Mucosa of descending colon (tissue), 3 donors: ENCODE measurements around the gene SAMD4A. TPM values are rescaled to one million over a fixed set of nuclear protein-coding genes. Genes with fewer than 3 reads are reported as not detected.

ENCODE experiments used
- ATAC-seq: fragments of 200-7000 bp; cut with Tn5 transposase; one replicate; pipeline ENCODE4 v1.9.1; 2020; ENCODE audit warnings: mild to moderate bottlenecking, moderate library complexity
- DNase-seq, 3 donors: peaks; one replicate each; pipeline ENCODE4 v3.0.0-alpha.2; 2020
- H3K36me3 ChIP-seq: fragments of 200-600 bp; one replicate; pipeline ENCODE4 v1.8.0; 2021; ENCODE audit warnings: low read depth, mild to moderate bottlenecking
- H3K4me1 ChIP-seq: fragments of 200-600 bp; one replicate; pipeline ENCODE4 v1.8.0; 2021; ENCODE audit warnings: low read depth, mild to moderate bottlenecking
- H3K4me3 ChIP-seq: fragments of 200-600 bp; one replicate; pipeline ENCODE4 v1.8.0; 2021; ENCODE audit warnings: mild to moderate bottlenecking
- H3K9me3 ChIP-seq: fragments of 200-600 bp; one replicate; pipeline ENCODE4 v1.8.0; 2021; ENCODE audit warnings: mild to moderate bottlenecking
- CTCF ChIP-seq: fragments of 200-600 bp; IDR thresholded peaks from one replicate; pipeline ENCODE4 v1.8.0; 2022; ENCODE audit warnings: antibody characterized with exemption, mild to moderate bottlenecking
- intact Hi-C, 2 donors: fragments of 100-400 bp; cut with DNase I in 1 of 2; cut with micrococcal nuclease in 1 of 2; formaldehyde crosslinking; loops; one replicate each; pipeline versions ENCODE4 v1.11.0 to v1.11.1; 2022; cut with DNase I, micrococcal nuclease
- total RNA-seq, 3 donors: library from RNA; stranded (reverse); fragmentation: NEBNext Ultra II Directional in 2 of 3; extraction: Animal tissue kit (Norgen Biotek cat#: 25700) in 2 of 3; gene quantifications; one replicate each; pipeline versions ENCODE4 v1.2.1 to v1.2.4, GENCODE V29; 2021 to 2023
- donor health status: DM: no; HTN: no; CAD: no; lungs with moderate emphysema.
- donor health status: DM: no; HTN: no; CAD: no.
- donor health status: DM: no; HTN: yes; CAD: no.

The SAMD4A gene
- total RNA-seq, 3 donors from 2014 or later = 14.7 to 82.1 (median 16.5) TPM

GRCh38 chr14:54532111-54533012 lies 34.6 kb upstream of the SAMD4A start:
- H3K36me3 ChIP-seq = no peaks in the 10 kb centered on the region
- H3K9me3 ChIP-seq = no peaks in the 10 kb centered on the region
- H3K4me1 ChIP-seq = no peaks in the 10 kb centered on the region
- intact Hi-C loops = no loop called here
- TF ChIP-seq CTCF = no peak
- DNase-seq (no peak), ATAC-seq (no peak)
- H3K4me3 ChIP-seq = no peak overlapping the region

DNA sequence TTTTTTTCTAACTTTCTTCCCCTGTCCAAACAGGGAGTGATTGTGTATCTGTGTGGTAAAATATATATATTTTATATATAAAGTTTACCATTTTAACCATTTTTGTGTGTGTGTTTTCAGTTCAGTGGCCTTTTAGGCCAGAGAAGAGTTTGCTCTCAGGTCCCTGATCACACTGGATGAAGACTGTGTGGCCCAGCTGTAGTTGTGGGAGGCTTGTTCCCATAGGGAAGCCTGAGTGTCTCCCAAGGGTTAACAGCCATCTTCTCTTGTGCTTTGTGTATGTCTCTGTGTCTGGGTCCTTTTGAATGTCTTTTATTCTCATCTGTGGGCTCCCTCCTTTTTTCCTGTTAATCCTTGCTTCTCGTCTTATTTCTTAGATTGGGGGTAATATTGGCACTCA lies 33.8 kb upstream of the SAMD4A start:
- intact Hi-C loops = no loop called here
- Histone ChIP-seq H3K36me3 (no peaks in the 10 kb centered on the region), H3K9me3 (no peaks in the 10 kb centered on the region), H3K4me1 (no peaks in the 10 kb centered on the region), H3K4me3 (no peak overlapping the region)
- ATAC-seq = no peak
- no peak for DNase-seq
- TF ChIP-seq CTCF = no peak

- Histone ChIP-seq H3K9me3 (no peaks in the 10 kb centered on the region), H3K4me3 (no peak overlapping the region), H3K4me1 (no peaks in the 10 kb centered on the region), H3K36me3 (no peaks in the 10 kb centered on the region)
- DNase-seq (no peak), ATAC-seq (no peak)
- no peak for TF ChIP-seq CTCF
- intact Hi-C loops = no loop called here
Measured at GRCh38 chr14:54535126-54535525, 31.8 kb upstream of the SAMD4A start.

GRCh38 chr14:54535646-54536045 lies 31.3 kb upstream of the SAMD4A start:
- DNase-seq (no peak), ATAC-seq (no peak)
- H3K36me3 ChIP-seq = no peaks in the 10 kb centered on the region
- H3K9me3 ChIP-seq = no peaks in the 10 kb centered on the region
- no peak for TF ChIP-seq CTCF
- H3K4me1 ChIP-seq = no peaks in the 10 kb centered on the region
- intact Hi-C loops = no loop called here
- H3K4me3 ChIP-seq = no peak overlapping the region

- Histone ChIP-seq H3K36me3 (no peaks in the 10 kb centered on the region), H3K9me3 (no peaks in the 10 kb centered on the region), H3K4me3 (no peak overlapping the region), H3K4me1 (no peaks in the 10 kb centered on the region)
- DNase-seq (no peak), ATAC-seq (peak; percentile 77)
- intact Hi-C loops = no loop called here
- TF ChIP-seq CTCF = no peak
Measured at GRCh38 chr14:54537651-54538050, 29.3 kb upstream of the SAMD4A start.
